Endothelial cell of umbilical vein (primary cell): Measurements from ENCODE around the gene OVCH2.

Source experiments
- CTCF ChIP-seq, 2 donors: IDR thresholded peaks; 1 replicate in 1 of 2; 2 replicates in 1 of 2; pipeline ENCODE4 v1.5.1; 2011; ENCODE audit warnings: low read length in 2 of 2, mild to moderate bottlenecking in 2 of 2, moderate library complexity in 2 of 2, control low read depth in 1 of 2, inconsistent platforms in 1 of 2, low read depth in 1 of 2; ENCODE audit not compliant: insufficient read depth in 1 of 2; ENCODE audit errors: extremely low read depth in 1 of 2
- EZH2 ChIP-seq: IDR thresholded peaks from 2 replicates; pipeline ENCODE4 v1.6.1; 2012; ENCODE audit warnings: borderline replicate concordance, low read depth, mild to moderate bottlenecking, moderate library complexity, low read length, inconsistent platforms; ENCODE audit not compliant: severe bottlenecking
- FOS ChIP-seq: IDR thresholded peaks from 2 replicates; pipeline ENCODE4 v1.6.1; 2011; ENCODE audit warnings: mild to moderate bottlenecking, low read length, moderate library complexity, borderline replicate concordance; ENCODE audit not compliant: insufficient read depth
- GATA2 ChIP-seq: IDR thresholded peaks from 2 replicates; pipeline ENCODE4 v1.7.0; 2011; ENCODE audit warnings: low read depth, mild to moderate bottlenecking, moderate library complexity, mixed read lengths, low read length; ENCODE audit not compliant: insufficient read length, insufficient read depth
- JUN ChIP-seq: IDR thresholded peaks from 2 replicates; pipeline ENCODE4 v1.6.1; 2011; ENCODE audit warnings: borderline replicate concordance, low read depth; ENCODE audit not compliant: insufficient read length, insufficient read depth
- MYC ChIP-seq: IDR thresholded peaks from one replicate; pipeline ENCODE4 v1.6.1; 2011; ENCODE audit warnings: mild to moderate bottlenecking, low read depth, low read length
- POLR2A ChIP-seq: IDR thresholded peaks from 2 replicates; pipeline ENCODE4 v1.6.1; 2012; ENCODE audit warnings: low read depth, mild to moderate bottlenecking, control low read depth, low read length
- POLR2AphosphoS5 ChIP-seq: IDR thresholded peaks from 2 replicates; pipeline ENCODE4 v1.6.1; 2012; ENCODE audit warnings: low read depth, mild to moderate bottlenecking, control low read depth, low read length, moderate library complexity; ENCODE audit not compliant: insufficient read depth

DNA sequence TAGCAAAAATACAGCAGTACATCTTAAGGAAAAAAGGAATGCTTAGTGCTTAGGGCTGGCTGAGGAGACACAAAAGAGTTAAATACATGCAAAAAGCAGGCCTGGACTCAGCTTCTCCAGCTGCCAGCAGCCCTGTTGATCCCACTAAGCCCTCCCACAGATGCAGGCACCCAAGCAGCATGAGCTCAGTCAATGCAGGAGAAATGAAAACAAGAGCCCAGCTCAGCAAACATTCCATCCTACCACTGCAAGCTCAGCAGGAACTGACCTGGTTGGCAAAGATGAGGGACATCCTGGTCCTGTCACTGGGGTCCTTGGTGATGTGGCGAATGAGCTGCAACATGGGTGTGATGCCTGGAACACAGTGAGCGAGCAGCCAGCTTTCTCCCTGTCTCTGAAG, 38.8 kb downstream of the OVCH2 start:
- TF ChIP-seq CTCF (IDR thresholded peaks at IDR 0.05; ENCODE audit: extremely low read depth in 1 of 2, insufficient read depth in 1 of 2, low read depth in 1 of 2, low read length in 2 of 2) (no peak), EZH2 (no peak), POLR2A (no peak), JUN (no peak), FOS (no peak), GATA2 (no peak), MYC (no peak), POLR2AphosphoS5 (no peak)
